Endothelial cell (in vitro differentiated cells): Measurements from ENCODE around the gene TSPY2. TPM values are rescaled to one million over a fixed set of nuclear protein-coding genes. Genes with fewer than 3 reads are reported as not detected.
"Not testable (repeated sequence)": the region's sequence is repeated elsewhere in the genome, so short reads cannot be mapped to it uniquely, and the experiment has no call there.

ENCODE experiments used
- DNase-seq: peaks from one replicate; pipeline ENCODE4 v3.0.0; 2021; ENCODE audit warnings: low spot score
- H3K27ac Mint-ChIP-seq: one replicate; pipeline ENCODE4 v1.8.0; 2021; ENCODE audit warnings: mixed read lengths, inconsistent platforms; ENCODE audit not compliant: unreplicated experiment
- H3K27me3 Mint-ChIP-seq: one replicate; pipeline ENCODE4 v1.8.0; 2021; ENCODE audit warnings: mild to moderate bottlenecking, moderate library complexity, mixed read lengths, inconsistent platforms; ENCODE audit not compliant: unreplicated experiment
- H3K36me3 Mint-ChIP-seq: one replicate; pipeline ENCODE4 v1.8.0; 2021; ENCODE audit warnings: mild to moderate bottlenecking, low read depth, mixed read lengths, inconsistent platforms; ENCODE audit not compliant: unreplicated experiment
- H3K4me1 Mint-ChIP-seq: one replicate; pipeline ENCODE4 v1.8.0; 2021; ENCODE audit warnings: mild to moderate bottlenecking, mixed read lengths, inconsistent platforms; ENCODE audit not compliant: unreplicated experiment
- H3K4me3 Mint-ChIP-seq: one replicate; pipeline ENCODE4 v1.8.0; 2021; ENCODE audit warnings: mild to moderate bottlenecking, mixed read lengths, inconsistent platforms; ENCODE audit not compliant: unreplicated experiment
- H3K9me3 Mint-ChIP-seq: one replicate; pipeline ENCODE4 v1.8.0; 2021; ENCODE audit warnings: mixed read lengths, inconsistent platforms; ENCODE audit not compliant: unreplicated experiment
- long read RNA-seq: library from polyadenylated mRNA; unstranded; transcript quantifications from one replicate; pipeline ENCODE4 v2.0.0, GENCODE V29; 2020; ENCODE audit not compliant: unreplicated experiment
- total RNA-seq: library from RNA; stranded (reverse); fragmentation: NEBNext Ultra II Directional; extraction: Animal tissue kit (Norgen Biotek cat#: 25700); gene quantifications from one replicate; pipeline ENCODE4 v1.2.1, GENCODE V29; 2021; ENCODE audit not compliant: unreplicated experiment

Gene TSPY2, protein sequence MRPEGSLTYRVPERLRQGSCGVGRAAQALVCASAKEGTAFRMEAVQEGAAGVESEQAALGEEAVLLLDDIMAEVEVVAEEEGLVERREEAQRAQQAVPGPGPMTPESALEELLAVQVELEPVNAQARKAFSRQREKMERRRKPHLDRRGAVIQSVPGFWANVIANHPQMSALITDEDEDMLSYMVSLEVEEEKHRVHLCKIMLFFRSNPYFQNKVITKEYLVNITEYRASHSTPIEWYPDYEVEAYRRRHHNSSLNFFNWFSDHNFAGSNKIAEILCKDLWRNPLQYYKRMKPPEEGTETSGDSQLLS
- not detected for total RNA-seq
- long read RNA-seq: 0 reads

GRCh38 chrY:6245923-6246322 is at the start of gene TSPY2:
Gene TSPY2, plus strand, starts transcription at chrY:6246223. Its CDS starts 46 bp downstream, at chrY:6246269.
- H3K27me3 Mint-ChIP-seq, DNase-seq, H3K27ac Mint-ChIP-seq, H3K4me3 Mint-ChIP-seq, H3K4me1 Mint-ChIP-seq, H3K36me3 Mint-ChIP-seq, H3K9me3 Mint-ChIP-seq: not testable (repeated sequence)

GRCh38 chrY:6209565-6209964 is 36.5 kb upstream of the TSPY2 start:
- not testable (repeated sequence) for H3K27ac Mint-ChIP-seq, DNase-seq

DNA sequence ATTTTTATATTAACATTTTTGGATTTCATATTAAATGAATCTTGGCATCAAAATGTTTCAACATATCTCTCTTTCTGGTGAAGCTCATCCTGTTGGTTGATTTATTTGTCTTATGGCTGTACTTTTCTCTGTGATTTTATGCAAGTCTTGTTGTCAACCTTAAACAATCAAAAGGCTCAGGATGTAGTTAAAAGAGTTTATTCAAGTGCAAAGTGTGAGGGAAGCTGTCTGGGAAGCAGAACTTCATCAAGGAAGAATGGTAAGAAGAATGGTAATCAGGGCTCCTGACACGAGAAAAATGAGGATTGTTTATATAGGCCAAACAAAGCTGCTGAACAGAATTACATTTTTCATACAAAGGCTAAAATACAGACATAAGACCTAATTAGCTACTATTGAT is 29.0 kb upstream of the TSPY2 start:
- H3K36me3 Mint-ChIP-seq, H3K27me3 Mint-ChIP-seq, H3K4me1 Mint-ChIP-seq, H3K9me3 Mint-ChIP-seq, DNase-seq, H3K4me3 Mint-ChIP-seq, H3K27ac Mint-ChIP-seq: not testable (repeated sequence)

More at GRCh38 chrY:6209565-6209964, 36.5 kb upstream of the TSPY2 start:
- not testable (repeated sequence) for H3K27me3 Mint-ChIP-seq, H3K36me3 Mint-ChIP-seq, H3K4me1 Mint-ChIP-seq, H3K4me3 Mint-ChIP-seq, H3K9me3 Mint-ChIP-seq

- not testable (repeated sequence) for H3K4me1 Mint-ChIP-seq, H3K4me3 Mint-ChIP-seq, H3K36me3 Mint-ChIP-seq, H3K9me3 Mint-ChIP-seq, DNase-seq, H3K27ac Mint-ChIP-seq, H3K27me3 Mint-ChIP-seq
Observed at GRCh38 chrY:6269839-6270238, 23.8 kb downstream of the TSPY2 start.
